Measurements from ENCODE around the gene XKR3.
"Not testable (repeated sequence)": the region's sequence is repeated elsewhere in the genome, so short reads cannot be mapped to it uniquely, and the experiment has no call there.

XKR3 gene

GRCh38 chr22:16734271-16734670, 90.9 kb downstream of the XKR3 start:
- not testable (repeated sequence) for H3K4me3 ChIP-seq (ENCODE audit: low read depth in 1 of 2, low read length in 2 of 2); H3K9me3 ChIP-seq (ENCODE audit: control insufficient read depth in 1 of 2, low read length in 2 of 2); H3K27me3 ChIP-seq (ENCODE audit: low read depth, low read length); H3K36me3 ChIP-seq (ENCODE audit: control insufficient read depth in 1 of 2, insufficient read depth in 2 of 2, low read length in 2 of 2); H3K4me1 ChIP-seq (ENCODE audit: control insufficient read depth in 1 of 2, insufficient read depth in 2 of 2, low read length in 2 of 2); H3K27ac ChIP-seq (ENCODE audit: low read length)
